Fibroblast of skin of scalp (primary cell): ENCODE measurements around the gene ALOX5AP.
A peak's percentile ranks its signal among the peaks of the same experiment; 100 is the strongest.
"Not testable (repeated sequence)": the region's sequence is repeated elsewhere in the genome, so short reads cannot be mapped to it uniquely, and the experiment has no call there.

ENCODE experiments used
- DNase-seq: peaks from one replicate; pipeline ENCODE4 v3.0.0-alpha.2; 2013

ALOX5AP gene

DNA sequence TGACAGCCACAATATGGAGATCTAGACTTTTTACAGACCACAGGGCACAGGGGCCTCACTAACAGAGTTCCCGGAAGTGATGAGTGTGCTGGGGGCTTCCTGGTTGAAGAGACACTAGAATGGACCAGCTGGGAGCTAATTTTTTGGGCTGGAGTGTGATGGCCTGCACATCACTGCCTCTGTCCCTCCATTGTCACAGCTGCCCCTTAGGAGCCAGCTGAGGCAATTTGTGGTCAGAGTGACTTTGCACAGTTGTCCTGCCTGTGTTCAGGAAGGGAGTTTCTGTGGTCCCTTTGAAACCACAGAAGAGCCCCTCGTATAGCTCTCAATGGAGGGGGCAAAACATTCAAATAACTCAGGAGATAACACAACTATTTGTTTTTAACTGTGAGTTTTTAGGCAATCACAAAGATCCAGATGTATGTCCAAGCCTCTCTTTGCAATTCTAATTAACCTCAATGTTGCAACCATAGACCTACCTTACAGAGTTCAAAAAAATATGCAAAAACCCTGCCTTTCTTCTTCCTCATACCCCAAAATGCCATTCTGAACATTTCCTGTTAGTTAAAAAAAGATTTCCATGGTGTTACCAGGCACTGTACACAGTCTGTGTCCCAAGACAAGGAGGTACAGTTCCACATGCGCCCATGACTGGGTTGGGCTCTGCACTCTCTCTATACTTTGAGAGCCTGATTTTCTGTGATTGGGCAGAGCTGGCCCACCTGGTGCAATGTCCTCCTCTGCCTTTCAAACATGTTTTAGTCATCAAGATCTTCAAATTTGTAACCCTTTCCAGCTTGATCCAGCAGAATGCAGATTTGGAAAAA, 2.4 kb downstream of the ALOX5AP start:
- DNase-seq, result no peak

DNA sequence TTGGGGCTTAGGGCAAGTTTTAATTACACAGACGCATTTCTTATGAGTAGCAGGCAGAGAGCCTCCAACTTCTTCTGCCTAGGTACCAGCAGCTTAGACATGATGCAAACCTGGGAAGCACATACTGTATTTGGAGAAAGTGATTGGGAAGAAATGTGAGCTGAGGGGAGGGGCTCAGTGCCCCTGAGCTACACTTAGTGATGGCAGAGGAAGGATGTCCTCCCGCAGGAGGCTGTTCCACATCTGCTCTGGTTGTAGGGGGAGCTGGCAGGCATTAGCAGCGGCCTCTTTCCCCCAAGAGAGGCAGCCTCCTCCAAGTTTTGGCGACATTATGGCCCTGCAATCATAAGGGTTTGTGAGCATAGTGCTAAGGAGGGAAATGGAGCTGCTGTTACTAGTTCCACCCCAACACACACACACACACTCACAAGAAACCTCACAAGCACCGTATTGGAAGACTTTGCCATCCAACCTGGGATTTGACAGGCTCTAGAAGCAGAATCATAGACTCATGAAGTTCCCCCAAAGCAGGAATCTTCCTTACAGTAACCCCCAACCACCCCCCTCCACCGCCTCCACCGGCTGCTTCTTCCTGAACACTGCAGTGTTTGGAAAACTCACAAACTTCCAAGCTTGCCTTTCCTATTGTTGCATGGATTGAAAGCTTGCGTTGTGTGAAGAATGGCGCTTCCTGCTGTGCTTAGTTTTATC, 3.3 kb downstream of the ALOX5AP start:
- no peak for DNase-seq

DNA sequence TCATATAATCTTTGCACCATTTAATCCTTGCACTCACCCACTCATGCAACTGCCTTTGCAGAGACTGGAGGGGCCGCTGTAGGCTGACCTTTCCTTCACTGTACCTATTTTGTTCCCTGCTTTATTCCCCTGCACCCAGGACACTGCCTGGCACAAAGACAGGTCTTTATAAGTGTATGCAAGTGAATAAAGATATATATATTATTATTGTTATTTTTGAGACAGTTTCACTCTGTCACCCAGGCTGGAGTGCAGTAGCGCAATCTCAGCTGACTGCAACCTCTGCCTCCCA, 3.8 kb downstream of the ALOX5AP start:
- DNase-seq, result no peak

DNA sequence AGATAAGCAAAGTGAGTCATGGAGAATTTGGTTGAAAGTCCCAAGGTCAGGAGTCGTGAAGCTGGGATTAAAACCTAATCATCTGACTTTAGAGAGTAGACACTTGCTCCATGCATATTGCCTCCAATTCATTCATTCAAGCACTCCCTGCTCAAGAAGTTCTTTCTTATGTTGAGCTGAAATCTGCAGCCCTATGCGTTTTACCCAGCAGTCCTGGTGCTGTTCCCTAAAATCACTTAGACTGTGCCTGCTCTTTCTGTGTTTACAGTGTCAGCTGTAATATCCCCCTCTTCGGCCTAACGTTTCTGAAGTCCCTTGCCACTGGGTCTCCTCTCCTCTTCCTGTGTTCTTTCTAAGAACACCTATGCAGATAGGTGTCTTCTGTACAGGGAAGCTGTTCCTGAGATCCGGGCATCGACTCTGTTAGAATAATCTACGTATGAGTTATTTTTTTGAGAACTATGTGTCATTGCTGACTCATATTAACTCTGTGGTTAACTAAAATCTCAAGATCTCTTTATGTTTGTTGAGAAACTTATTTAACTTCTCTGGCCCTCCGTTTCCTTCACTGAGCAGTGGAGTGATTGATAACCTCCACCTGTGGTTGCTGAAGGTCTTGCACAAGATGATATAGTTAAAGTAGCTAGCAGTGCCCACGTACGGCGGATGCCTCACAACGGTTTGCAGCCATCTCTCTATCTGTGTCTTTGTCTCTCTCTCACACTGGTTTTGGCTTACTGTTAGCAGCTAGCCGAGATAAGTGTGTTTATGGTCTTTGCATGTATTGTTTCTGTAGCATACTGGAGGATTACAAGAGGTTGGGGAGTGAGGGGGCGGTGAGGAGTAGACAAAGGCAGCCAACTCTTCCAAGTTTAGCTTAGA, 4.7 kb downstream of the ALOX5AP start:
- peak; percentile 66 for DNase-seq

DNA sequence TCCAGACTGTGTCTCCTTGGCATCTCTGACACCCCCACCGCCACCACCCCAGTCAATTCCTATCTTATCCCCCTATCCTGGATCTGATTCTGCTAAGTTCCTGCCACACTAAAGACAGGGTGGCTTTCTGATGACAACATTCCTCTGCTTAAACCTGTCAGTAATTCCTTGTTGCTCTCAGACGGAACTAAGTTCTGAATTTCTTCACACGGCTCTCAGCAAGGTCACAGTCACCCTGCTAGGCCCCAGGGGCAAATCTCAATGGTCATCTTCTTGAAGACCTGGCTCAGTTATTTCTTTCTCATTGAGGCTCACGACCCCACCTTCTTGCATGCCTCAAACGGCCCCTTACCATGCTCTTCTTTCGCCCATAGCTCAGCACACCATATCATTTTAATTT, 7.6 kb downstream of the ALOX5AP start:
- DNase-seq, result no peak

DNA sequence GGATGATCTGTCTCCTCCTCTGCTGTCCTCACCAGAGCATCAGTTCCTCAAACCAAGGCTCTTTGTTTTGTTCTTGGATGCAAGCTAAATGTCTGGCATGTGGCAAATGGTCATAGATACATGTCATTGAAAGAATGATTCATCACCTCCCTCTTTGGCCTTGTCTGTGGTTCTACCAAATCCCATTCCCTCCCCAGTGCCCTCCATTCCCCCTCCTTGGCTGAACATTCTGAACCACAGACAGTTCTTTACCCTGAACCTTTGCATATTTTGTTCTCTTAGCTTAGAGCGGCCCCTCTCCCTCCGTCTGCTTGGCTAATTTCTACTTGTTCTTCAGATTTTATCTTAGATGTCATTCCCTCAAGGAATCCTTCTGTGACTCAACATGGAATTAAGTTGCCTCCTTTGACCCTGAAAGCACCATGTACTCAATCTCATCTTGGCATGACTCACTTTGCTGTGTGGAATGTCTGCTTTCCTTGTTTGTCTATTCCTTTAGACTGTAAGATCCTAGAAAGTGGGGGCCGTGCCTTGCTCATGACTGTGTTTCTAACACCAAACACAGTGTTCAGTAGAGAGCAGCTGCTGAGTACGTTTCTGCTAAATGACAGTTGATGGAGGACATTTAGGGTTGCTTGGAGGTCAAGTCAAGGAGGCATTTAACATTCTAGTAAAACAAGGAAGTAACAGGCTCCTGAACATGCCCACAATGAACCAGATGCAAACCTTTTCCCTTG, 8.1 kb downstream of the ALOX5AP start:
- peak; percentile 99 for DNase-seq

DNA sequence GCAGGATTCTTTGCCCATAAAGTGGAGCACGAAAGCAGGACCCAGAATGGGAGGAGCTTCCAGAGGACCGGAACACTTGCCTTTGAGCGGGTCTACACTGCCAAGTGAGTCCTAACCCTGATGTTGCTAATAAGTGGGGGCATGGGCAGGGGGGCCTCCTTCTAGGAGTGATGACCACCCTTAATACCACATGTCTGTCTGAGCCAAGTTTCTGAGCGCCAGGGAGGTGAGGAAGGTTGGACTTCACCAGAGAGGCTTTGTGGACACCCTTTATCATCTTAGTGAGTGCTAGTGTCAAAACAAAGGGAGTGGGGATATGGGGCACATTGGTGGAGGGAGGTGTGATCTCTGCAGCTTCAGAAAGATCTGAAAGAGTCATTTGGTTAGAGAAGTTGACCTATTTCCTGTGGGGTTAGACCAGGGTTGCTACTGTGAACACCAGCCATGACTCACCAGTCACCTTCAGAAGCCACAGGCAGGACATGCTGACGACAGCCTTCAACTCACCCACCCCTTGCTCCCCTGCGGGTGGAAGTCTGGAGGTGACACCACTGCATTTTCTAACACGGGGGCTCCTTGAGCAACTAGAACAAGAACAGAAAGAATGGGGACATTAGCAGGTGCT, 8.8 kb downstream of the ALOX5AP start:
- no peak for DNase-seq

DNA sequence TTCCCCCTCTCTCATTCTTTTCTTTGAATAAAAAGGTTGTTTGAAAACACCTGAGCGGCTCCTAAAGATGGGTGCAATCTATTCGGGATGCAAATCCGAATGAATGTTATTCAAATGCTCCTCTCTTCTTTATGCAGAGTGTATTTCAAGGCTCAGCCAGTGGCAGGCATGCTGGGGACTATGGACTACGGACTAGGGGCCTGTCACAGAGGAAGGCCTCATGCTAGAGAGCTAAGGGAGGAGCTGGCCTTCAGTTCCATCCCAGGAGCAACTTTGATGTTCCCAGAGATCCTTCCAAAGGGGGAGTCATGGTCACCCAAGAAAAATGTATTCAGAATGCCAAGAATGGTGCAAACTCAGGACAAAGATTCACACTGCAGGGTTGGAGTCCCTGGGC, 9.3 kb downstream of the ALOX5AP start:
- no peak for DNase-seq

DNA sequence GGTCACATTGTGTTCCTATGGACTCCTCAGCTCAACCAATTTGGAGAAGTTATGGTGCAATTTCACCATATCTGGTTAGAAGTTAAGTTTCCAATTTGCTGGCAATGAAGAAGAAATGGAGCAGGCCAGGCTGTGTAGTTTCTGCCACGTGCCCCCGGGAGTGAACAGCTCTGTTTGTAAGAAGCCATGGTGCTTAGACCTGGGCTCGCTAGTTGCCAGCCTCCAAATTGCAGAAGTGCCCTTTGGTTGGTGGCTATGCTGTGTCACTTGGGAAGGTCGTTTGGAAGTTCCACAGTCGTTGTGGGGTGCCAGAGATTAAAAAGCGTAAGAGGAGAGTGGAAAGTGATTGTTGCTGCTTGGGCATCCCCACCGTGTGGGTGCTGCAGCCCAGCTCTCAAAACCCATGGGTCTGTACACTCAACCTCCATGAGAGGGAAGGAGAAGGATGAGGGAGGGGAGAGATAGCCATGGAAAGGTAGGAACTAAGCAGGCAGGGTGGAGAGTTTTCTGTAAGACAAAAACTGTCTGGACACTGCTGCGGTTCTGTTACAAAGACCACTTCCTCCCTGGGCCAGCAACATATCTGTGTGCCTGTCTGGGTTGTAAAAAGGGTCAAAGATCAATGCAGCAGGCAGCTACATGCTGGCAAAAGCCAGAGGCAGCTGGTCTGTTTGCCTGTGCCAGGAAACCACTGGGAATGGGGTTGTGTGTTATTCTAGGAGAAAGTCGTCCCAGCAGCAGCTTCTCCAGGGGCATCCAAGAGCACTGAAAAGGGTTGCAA, 10.8 kb downstream of the ALOX5AP start:
- no peak for DNase-seq

DNA sequence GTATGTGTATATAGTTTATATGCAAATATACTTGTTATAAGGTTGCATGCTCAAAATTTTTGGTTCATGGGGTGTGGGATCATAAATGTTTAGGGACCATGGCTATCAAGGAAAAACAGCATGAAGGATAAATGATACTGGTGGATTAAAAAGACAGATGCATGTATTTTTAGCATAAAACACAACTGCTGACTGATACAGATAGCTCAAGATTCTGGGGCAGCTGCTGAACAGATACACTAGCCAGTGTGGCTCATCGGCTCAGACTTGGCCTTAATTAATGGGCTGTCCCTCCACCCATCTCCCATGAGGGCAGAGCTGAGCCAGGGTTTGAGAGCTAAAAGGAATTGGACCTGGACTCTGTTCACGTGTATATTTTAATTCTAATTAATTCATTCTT, 11.4 kb downstream of the ALOX5AP start:
- DNase-seq, result no peak

DNA sequence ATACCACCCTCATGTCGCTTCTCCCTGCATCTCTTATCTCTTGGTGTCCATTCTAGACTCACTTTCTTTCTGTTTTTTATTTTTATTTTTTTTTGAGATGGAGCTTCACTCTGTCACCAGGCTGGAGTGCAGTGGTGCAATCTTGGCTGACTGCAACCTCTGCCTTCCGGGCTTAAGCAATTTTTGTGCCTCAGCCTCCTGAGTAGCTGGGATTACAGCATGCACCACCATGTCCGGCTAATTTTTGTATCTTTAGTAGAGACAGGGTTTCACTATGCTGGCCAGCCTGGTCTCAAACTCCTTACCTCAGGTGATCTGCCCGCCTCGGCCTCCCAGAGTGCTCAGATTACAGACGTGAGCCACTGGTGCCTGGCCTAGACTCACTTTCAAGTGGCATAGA, 12.5 kb downstream of the ALOX5AP start:
- not testable (repeated sequence) for DNase-seq

DNA sequence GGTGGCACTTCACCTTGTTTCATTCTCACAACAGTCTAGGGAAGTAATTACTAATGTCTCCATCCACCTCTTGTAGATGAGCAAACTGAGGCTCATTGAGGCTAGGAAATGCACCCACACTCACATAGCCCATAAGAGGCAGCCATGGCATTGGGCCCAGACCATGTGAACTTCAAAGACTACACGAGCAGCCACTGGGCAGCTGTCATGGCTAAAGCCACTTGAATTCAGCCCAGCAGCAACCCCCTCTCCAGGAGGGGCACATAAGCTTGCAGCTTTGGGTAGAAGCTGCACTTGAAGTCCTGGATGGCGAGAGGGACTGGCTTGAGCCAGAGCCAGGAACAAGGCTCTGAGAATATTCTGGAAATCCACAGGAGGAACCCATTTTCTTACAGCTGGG, 13.4 kb downstream of the ALOX5AP start:
- DNase-seq, result no peak

DNA sequence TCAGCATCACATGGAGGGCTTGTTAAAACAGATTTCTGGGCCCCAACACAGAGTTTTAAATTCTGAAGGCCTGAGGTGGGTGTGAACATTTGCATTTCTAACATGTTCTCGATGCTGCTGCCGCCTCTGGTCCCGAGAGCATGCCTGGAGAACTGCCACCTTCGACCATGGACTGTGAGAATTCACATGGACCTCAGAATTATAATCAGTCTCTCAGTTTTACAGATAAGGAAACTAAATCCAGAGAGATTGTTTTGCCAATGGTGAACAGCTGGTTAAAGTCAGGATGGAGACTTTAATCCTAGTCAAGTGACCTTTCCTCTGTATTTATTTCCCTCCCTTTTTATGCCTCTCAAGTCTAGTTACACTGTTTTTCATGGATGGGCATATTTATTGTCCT, 14.7 kb downstream of the ALOX5AP start:
- DNase-seq, result no peak

DNA sequence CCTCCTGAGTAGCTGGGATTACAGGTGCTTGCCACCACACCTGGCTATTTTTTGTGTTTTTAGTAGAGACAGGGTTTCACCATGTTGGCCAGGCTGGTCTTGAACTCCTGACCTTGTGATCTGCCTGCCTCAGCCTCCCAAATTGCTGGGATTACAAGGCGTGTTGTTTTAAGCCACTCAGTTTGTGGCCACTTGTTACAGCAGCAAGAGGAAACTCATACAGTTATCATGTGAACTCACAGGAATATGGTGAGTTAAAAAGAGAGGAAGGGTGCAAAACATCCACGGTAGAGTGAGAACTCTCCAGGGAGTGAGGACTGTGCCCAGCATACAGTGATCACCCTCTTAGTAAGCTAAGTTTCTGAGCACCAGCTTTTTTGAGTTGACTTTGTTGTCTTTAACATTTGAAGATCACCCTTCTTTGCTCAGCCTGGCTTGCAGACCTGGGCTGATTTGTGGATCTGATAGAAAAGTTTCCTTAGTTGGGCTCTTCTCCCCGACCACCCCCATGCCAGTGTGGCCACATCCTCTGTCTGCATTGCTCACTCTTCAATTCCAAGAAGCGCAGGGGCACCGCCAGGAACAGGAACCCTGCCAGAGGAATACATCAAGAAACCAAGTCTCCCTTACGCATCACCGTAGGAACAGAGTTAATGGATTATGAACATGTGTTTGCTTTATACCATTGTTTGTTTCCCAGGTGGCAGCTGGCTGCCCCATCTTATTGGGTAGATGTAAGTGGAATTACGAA, 16.0 kb downstream of the ALOX5AP start:
- DNase-seq, result no peak

DNA sequence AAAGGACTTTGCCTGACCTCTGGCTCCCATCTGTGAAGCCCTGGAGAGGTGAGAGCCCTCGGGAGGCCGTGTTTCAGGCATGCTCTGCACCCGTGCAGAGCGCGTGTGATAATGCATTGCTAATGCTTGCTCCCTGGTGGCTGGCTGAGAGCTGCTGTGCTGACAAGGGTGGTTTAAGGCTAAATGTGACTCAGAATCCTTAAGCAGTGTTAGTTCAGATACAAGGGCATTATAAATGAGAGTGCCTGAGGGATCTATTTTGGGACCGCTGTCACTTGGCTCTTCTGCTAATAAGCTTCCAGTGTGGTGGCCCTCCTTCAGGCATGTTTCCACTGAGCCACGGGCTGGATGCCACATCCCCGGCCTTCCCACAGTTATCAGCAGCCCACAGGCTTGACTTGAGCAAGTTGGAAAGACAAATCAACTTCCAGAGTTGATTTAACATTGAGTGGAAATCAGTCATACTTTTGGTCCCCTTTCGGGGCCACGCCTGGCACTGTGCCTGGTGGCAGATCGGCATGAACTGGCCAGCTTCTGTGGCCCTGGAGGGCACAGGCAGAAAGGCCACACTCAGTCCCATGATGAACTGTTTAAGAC, 17.0 kb downstream of the ALOX5AP start:
- DNase-seq, result peak; percentile 72

DNA sequence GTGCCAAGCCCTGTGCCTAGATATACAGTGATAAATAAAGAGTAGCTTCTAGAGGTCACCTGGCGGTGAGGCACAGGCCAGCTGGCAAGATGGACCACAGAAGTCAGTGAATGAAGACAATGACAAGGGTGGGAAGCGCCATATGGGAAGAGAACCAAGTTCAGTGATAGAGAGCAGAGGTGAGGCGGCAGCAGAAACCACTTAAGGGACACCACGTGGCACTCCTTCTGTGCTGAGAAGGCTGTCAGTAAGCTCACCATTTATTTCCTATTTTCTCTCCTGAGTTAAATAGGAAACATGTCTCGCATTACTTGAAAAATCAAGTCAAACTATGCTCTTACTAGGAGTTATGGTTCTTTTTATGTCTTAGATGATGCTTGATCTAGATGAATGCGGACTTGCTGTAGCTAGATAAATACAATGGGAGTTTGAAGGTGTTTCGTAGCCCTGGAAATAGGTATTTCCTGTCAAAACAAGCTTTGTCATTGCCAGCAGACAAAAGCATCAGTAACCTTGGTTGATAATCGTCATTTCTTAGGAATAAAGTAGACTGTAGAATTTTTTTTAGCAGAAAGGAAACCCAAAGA, 17.8 kb downstream of the ALOX5AP start:
- DNase-seq, result no peak

DNA sequence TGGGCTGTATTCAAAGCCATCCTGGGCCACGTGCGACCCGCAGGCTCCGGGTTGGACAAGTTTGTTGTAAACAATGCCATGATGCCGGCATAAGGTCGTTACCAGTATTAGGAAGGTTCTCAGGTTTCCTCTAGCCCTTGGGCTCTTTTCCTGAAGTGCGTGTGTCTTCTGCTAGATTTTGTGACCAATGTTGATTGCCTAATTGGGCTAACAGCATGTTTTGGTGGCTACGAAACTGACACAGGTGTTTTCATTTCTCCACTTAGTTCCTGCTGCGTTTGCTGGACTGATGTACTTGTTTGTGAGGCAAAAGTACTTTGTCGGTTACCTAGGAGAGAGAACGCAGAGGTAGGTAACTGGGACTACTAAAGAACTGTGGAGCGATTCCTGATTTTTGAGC, 20.3 kb downstream of the ALOX5AP start:
- no peak for DNase-seq

DNA sequence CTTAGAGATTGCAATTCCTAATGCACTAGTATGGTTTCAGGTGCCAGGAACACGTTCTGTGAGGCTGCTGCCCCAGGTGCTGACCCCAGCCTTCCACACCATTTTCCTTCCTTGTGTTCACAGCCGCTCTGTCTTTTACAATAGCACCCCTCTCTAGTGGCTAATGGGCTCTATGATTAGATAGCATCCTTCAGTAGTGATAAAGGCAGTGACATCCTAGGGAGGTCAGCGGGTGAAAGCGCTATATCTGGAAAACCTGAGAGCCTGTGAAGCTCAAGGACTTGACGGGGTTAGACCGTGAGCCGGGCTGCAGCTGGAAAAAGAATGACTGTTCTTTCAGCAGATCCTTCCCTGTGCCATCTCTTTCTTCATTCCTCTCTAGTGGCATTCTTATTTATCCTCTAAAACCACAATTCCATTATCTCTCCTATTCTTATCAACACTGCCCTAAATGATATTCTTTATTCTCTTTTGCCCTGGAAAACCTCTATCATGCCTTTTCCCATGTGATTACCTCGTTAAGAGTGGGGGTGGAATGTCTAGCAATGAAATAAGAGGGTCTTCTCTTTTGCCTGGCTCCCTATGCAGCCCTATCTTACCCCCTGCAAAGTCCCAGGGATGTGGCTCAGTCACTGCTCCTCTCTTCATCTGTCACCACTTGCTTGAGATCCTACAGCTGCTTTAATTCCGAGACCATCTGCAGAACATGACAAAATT, 21.8 kb downstream of the ALOX5AP start:
- no peak for DNase-seq

DNA sequence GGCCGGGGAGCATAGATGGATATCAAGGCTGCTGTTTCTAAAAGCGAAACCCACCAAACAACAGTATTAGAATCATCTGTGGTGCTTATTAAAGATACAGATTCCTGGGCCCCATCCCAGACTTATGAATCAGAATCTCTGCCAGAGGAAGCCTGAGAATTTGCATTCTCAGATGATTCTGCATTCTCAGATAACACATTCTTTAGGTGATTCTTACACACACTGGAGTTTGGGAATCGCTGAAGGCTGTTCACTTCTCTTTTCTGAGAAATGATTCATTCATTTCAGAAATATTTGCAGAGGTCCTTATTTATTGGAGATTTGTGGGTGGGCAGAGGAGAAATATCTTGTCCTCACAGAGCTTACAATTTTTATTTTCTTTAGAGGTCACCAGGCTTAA, 24.4 kb downstream of the ALOX5AP start:
- DNase-seq, result peak; percentile 66
